PFSK-1 (cell line): ENCODE data around the gene ZNF213.

Experiments used
- FOXP2 ChIP-seq: optimal IDR thresholded peaks from 2 replicates; pipeline ENCODE3; 2011; ENCODE audit warnings: borderline replicate concordance, control low read depth, inconsistent platforms; ENCODE audit not compliant: insufficient read depth; ENCODE audit errors: extremely low read length, extremely low read depth
- POLR2AphosphoS5 ChIP-seq: IDR thresholded peaks from 2 replicates; pipeline ENCODE4 v1.6.1; 2012; ENCODE audit warnings: low read depth, mild to moderate bottlenecking, control low read depth, low read length, moderate library complexity
- SIN3A ChIP-seq: IDR thresholded peaks from 2 replicates; pipeline ENCODE4 v1.6.1; 2012; ENCODE audit warnings: mild to moderate bottlenecking, low read length, moderate library complexity, borderline replicate concordance; ENCODE audit not compliant: insufficient read depth
- TAF1 ChIP-seq: IDR thresholded peaks from 2 replicates; pipeline ENCODE4 v1.6.1; 2012; ENCODE audit warnings: low read length, control low read depth, borderline replicate concordance; ENCODE audit not compliant: insufficient read depth
- TF ChIP-seq, protein P1 (sequence below), 2 experiments: IDR thresholded peaks; 2 replicates each; pipeline versions ENCODE4 v1.6.1 to v1.8.0; 2011 to 2012; ENCODE audit warnings: low read depth in 2 of 2, low read length in 2 of 2, control low read depth in 1 of 2, inconsistent platforms in 1 of 2, mild to moderate bottlenecking in 1 of 2, moderate library complexity in 1 of 2; ENCODE audit not compliant: insufficient read depth in 1 of 2

Gene ZNF213

GRCh38 chr16:3138823-3139426, 4.1 kb downstream of the ZNF213 start:
- TF ChIP-seq TAF1 (no peak), FOXP2 (no peak), POLR2AphosphoS5 (no peak), SIN3A (no peak)
- TF ChIP-seq, protein P1, sequence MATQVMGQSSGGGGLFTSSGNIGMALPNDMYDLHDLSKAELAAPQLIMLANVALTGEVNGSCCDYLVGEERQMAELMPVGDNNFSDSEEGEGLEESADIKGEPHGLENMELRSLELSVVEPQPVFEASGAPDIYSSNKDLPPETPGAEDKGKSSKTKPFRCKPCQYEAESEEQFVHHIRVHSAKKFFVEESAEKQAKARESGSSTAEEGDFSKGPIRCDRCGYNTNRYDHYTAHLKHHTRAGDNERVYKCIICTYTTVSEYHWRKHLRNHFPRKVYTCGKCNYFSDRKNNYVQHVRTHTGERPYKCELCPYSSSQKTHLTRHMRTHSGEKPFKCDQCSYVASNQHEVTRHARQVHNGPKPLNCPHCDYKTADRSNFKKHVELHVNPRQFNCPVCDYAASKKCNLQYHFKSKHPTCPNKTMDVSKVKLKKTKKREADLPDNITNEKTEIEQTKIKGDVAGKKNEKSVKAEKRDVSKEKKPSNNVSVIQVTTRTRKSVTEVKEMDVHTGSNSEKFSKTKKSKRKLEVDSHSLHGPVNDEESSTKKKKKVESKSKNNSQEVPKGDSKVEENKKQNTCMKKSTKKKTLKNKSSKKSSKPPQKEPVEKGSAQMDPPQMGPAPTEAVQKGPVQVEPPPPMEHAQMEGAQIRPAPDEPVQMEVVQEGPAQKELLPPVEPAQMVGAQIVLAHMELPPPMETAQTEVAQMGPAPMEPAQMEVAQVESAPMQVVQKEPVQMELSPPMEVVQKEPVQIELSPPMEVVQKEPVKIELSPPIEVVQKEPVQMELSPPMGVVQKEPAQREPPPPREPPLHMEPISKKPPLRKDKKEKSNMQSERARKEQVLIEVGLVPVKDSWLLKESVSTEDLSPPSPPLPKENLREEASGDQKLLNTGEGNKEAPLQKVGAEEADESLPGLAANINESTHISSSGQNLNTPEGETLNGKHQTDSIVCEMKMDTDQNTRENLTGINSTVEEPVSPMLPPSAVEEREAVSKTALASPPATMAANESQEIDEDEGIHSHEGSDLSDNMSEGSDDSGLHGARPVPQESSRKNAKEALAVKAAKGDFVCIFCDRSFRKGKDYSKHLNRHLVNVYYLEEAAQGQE (IDR thresholded peaks at IDR 0.05; ENCODE audit: insufficient read depth in 1 of 2, low read depth in 2 of 2, low read length in 2 of 2) = no peak

- TF ChIP-seq TAF1 (no peak), POLR2AphosphoS5 (no peak), SIN3A (no peak), FOXP2 (no peak)
- TF ChIP-seq, protein P1 (IDR thresholded peaks at IDR 0.05; ENCODE audit: insufficient read depth in 1 of 2, low read depth in 2 of 2, low read length in 2 of 2) = no peak
Measured at GRCh38 chr16:3140603-3141427, 6.0 kb downstream of the ZNF213 start.

DNA sequence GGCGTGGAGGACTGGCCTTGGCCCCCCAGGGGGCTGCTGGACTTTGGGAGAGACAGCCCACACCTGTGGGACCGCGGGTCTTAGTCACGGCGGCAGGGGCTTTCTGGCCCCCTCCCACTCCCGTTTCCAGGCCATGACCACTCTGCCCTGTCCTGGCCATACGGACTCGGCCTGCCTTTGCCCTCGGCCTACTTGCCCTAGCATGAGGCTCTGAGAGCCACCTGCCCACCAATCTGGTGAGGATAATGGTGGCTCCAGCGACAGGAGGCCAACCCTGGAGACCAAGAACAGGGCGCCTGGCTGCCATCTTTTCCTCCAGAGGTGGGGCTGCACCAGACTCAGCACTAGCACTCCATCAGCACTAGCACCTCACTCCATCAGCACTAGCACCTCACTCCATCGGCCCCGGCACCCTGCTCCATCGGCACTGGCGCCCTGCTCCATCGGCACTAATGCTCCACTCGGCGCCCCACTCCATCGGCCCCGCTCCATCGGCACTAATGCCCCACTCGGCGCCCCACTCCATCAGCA, 7.0 kb downstream of the ZNF213 start:
- TF ChIP-seq POLR2AphosphoS5 (no peak), TAF1 (no peak), SIN3A (no peak), FOXP2 (no peak)
- TF ChIP-seq, protein P1 (IDR thresholded peaks at IDR 0.05; ENCODE audit: insufficient read depth in 1 of 2, low read depth in 2 of 2, low read length in 2 of 2) = no peak

DNA sequence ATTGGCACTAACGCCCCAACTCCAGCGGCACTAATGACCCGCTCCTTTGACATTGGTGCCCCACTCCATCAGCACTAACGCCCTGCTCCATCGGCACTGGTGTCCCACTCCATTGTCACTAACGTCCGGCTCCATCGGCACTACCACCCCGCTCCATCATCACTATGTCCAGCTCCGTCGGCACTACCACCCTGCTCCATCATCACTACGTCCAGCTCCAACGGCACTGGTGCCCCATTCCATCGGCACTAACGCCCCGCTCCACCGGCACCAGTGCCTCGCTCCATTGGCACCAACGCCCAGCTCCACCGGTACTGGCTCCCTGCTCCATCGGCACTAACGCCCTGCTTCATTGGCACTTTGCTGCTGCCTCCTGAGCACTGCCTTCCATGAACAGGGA, 7.5 kb downstream of the ZNF213 start:
- TF ChIP-seq FOXP2 (no peak), SIN3A (no peak), POLR2AphosphoS5 (no peak), TAF1 (no peak)
- TF ChIP-seq, protein P1 (IDR thresholded peaks at IDR 0.05; ENCODE audit: insufficient read depth in 1 of 2, low read depth in 2 of 2, low read length in 2 of 2) = no peak
